IPS-18a (cell line): ENCODE results near the gene PPP6R3.
"Not testable (repeated sequence)": the region's sequence is repeated elsewhere in the genome, so short reads cannot be mapped to it uniquely, and the experiment has no call there.

ENCODE experiments used
- H3K27ac ChIP-seq: one replicate; pipeline ENCODE4 v1.5.1; 2013; ENCODE audit warnings: low read length
- H3K27me3 ChIP-seq: one replicate; pipeline ENCODE4 v1.6.1; 2013; ENCODE audit warnings: mild to moderate bottlenecking, low read length; ENCODE audit not compliant: control insufficient read depth, insufficient read depth
- H3K36me3 ChIP-seq: one replicate; pipeline ENCODE4 v1.6.1; 2013; ENCODE audit warnings: low read depth, low read length; ENCODE audit not compliant: control insufficient read depth
- H3K4me1 ChIP-seq: one replicate; pipeline ENCODE4 v1.6.1; 2013; ENCODE audit warnings: low read depth, low read length; ENCODE audit not compliant: control insufficient read depth
- H3K4me3 ChIP-seq: one replicate; pipeline ENCODE4 v1.5.1; 2013; ENCODE audit warnings: low read length
- H3K9ac ChIP-seq: one replicate; pipeline ENCODE4 v1.6.1; 2013; ENCODE audit warnings: mild to moderate bottlenecking, low read length, moderate library complexity
- H3K9me3 ChIP-seq: one replicate; pipeline ENCODE4 v1.6.1; 2013; ENCODE audit warnings: low read depth, low read length; ENCODE audit not compliant: control insufficient read depth

PPP6R3 gene

DNA sequence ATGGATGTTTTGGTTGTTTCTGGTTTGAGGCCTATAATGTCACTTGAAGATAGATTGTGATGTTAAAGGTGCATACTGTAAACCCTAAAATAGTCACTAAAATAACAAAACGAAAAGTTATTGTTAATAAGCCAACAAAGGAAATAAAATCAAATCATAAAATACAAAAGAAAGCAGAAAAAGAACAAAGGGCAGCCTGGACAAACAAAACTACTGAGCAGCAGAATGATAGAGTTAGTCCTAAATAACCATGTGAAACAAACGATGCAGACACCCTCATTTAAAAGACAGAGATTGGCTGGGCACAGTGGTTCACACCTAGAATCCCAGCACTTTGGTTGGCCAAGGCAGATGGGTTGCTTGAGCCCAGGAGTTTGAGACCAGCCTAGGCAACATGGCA, 132.9 kb downstream of the PPP6R3 start:
- peaks cover 78% of the 10 kb centered on the region for H3K36me3 ChIP-seq

DNA sequence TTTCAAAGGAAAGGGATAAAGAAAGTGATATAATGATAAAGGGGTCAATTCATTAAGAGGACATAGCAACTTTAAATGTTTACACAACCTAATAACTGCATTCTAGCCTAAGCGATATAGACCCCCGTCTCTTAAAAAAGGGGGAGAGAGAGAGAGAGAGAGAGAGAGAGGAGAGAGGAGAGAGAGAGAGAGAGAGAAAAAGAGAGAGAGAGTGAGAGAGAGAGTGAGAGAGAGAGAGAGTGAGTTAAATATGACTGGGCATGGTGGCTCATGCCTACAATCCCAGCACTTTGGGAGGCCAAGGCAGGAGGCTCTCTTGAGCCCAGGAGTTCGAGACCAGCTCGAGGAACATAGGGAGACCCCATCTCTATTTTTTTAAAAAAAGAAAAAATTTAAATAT, 133.6 kb downstream of the PPP6R3 start:
- no peak overlapping the region for H3K4me3 ChIP-seq
- peaks cover 84% of the 10 kb centered on the region for H3K36me3 ChIP-seq
- no peaks in the 10 kb centered on the region for H3K4me1 ChIP-seq
- no peaks in the 10 kb centered on the region for H3K27me3 ChIP-seq
- no peak overlapping the region for H3K9ac ChIP-seq
- H3K9me3 ChIP-seq, result no peaks in the 10 kb centered on the region
- no peak overlapping the region for H3K27ac ChIP-seq

More for the DNA sequence above, 132.9 kb downstream of the PPP6R3 start:
- Histone ChIP-seq H3K27me3 (no peaks in the 10 kb centered on the region), H3K27ac (no peak overlapping the region), H3K4me3 (no peak overlapping the region), H3K9ac (no peak overlapping the region), H3K4me1 (no peaks in the 10 kb centered on the region), H3K9me3 (no peaks in the 10 kb centered on the region)

DNA sequence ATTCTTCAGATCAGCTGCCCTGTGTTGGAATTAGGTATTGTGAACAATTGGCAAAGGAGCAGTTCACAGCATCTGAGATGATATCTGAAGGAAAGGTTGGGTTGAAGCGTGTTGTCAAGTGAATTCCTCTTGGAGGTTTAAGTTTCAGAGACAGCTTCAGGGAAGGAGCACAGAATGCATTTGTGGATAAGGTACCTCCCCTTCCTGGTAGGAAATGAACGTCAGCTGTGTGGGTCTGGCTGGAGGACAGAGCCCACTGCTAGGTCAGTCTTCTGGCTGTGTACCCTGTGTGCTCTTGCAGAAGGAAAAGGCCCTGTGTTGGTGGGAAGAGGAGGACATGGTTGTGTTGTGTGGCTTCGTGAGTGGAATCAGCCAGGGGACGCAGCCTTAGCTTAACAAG, 135.7 kb downstream of the PPP6R3 start:
- Histone ChIP-seq H3K9ac (no peak overlapping the region), H3K36me3 (peaks cover 82% of the 10 kb centered on the region), H3K4me1 (no peaks in the 10 kb centered on the region), H3K9me3 (no peaks in the 10 kb centered on the region), H3K27ac (no peak overlapping the region), H3K4me3 (no peak overlapping the region), H3K27me3 (no peaks in the 10 kb centered on the region)

DNA sequence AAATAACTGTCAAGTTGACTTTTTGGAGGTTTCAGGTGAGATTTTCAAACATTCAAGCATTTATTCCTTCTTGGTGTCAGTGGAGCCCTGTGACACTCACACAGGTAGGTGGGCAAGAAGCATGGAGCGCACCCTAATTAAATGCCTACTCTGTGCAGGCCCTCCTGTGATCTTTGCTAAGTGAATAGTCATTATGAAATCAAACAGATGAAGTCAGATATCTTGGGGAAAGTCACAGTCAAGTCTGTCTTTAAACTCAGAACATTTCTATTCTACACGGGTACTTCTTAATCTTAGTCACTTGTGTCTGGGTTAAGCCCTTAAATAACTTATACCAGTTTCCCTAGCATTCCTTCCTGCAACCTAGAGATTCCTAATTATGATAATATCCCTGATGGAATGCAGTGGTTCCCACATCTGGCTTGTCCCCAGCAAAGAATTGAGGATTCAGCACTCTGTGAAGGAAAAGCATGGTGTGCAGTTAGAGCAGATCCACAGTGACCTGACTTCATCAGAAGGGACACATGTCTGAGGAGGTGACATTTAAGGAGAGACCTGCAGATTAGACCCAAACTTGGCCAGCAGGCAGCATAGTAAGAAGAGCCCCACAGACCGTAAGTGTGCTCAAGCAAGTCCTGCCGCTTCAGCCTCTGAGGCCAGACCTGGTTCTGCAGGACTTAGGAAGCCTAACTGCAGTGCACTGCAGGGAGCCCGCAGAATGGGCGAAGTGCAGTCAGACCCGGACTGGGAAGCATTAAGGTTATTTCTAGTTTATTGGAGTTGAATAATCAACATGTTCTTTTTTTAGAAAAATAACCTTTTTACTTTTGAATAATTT, 138.5 kb downstream of the PPP6R3 start:
- Histone ChIP-seq H3K4me1 (no peaks in the 10 kb centered on the region), H3K9me3 (no peaks in the 10 kb centered on the region), H3K27me3 (no peaks in the 10 kb centered on the region), H3K9ac (no peak overlapping the region), H3K36me3 (peaks cover 87% of the 10 kb centered on the region), H3K4me3 (no peak overlapping the region), H3K27ac (no peak overlapping the region)

DNA sequence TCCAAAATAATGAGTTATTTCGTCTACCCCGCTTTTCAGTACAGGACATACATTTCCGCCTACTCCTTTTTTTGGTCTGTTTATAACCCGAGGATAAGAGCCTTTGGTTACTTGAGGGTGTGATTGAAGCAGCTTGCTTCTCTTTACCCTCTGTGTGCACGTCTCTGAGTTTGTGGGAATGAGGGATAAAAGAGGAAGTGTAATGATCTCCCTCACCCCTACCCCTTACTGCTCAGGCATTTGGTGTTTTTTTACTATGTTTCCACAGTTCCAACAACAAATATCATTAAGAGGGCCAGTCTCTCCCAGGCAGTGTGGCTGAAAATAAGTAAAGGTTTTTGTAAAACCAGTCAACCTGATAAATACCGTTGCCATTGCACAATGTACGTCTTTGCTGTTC, 140.6 kb downstream of the PPP6R3 start:
- Histone ChIP-seq H3K36me3 (peaks cover 93% of the 10 kb centered on the region), H3K9me3 (no peaks in the 10 kb centered on the region), H3K4me3 (no peak overlapping the region), H3K4me1 (no peaks in the 10 kb centered on the region), H3K27ac (no peak overlapping the region), H3K27me3 (no peaks in the 10 kb centered on the region), H3K9ac (no peak overlapping the region)

DNA sequence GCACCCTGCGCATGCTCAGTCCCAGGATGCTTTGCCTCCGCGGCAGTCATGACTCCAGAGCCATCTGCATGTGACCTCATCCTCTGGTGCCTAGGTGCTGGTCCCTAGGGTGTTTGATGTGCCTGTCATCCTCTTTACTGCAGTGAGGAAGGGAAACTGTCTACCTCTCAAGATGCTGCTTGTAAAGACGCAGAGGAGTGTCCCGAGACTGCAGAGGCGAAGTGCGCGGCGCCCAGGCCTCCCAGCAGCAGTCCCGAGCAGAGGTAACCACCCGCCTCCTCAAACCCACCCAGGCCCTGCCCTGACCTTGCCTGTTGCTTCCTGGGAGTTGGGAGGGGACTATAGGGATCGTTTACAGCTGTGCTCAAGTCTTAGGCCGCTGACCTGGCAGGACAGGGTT, 149.2 kb downstream of the PPP6R3 start:
- Histone ChIP-seq H3K36me3 (peaks cover 89% of the 10 kb centered on the region), H3K27ac (no peak overlapping the region), H3K9me3 (no peaks in the 10 kb centered on the region), H3K4me1 (no peaks in the 10 kb centered on the region), H3K9ac (no peak overlapping the region), H3K4me3 (no peak overlapping the region), H3K27me3 (no peaks in the 10 kb centered on the region)

DNA sequence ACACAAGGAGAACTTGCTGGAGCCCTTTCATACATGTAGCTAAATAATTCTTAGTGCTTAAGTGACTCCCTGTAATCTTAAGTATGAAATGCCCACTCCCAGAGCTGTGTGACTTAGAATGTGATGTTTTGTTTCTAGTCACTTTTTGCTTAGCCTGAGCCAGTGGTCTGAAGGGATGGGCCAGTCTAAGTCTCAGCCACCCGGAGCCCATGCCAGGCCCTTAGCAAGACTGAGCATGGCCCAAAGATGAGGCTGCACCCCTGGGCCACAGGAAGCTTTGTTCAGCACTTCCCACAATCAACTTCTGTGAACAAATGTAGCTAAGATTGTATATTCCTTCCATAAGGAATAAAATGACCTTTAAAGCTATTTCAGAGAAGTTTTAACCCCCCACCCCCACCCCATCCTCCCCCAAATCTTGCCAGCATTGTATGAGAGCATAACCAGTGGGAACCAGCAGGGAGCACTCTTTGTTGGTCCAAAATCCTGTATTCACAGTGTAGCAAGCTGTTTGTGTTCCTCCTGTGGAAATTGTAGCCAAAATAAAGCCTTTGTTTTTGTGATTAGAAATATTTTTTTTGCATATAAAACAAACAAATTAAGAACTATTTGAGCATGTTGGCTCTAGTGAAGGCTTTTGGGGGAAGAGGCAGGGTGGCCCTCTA, 150.0 kb downstream of the PPP6R3 start:
- H3K36me3 ChIP-seq, result peaks cover 85% of the 10 kb centered on the region
- H3K27me3 ChIP-seq, result no peaks in the 10 kb centered on the region
- H3K4me1 ChIP-seq, result no peaks in the 10 kb centered on the region
- no peak overlapping the region for H3K27ac ChIP-seq
- no peak overlapping the region for H3K9ac ChIP-seq
- H3K4me3 ChIP-seq, result no peak overlapping the region
- H3K9me3 ChIP-seq, result no peaks in the 10 kb centered on the region

DNA sequence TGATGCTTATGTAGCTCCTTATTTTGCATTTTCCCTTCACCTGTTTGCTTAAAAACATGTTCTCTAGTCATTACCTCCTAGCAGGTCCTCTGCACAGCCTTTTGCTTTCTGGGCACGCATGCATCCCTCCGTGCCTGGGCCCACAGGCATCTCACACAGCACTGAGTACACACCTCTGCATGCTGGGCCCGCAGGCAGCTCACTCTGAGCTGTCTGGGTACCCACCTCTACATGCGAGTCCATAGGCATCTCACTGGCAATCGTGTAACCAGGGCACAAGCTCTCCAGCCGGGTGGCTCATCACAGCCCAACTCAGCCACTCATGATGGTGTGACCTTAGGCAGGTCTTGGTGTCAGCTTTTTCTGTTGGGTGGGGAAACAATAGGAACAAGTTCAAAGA, 155.1 kb downstream of the PPP6R3 start:
- Histone ChIP-seq H3K9me3 (no peaks in the 10 kb centered on the region), H3K9ac (no peak overlapping the region), H3K4me3 (no peak overlapping the region), H3K4me1 (no peaks in the 10 kb centered on the region), H3K27me3 (no peaks in the 10 kb centered on the region), H3K27ac (no peak overlapping the region), H3K36me3 (peaks cover 47% of the 10 kb centered on the region)

DNA sequence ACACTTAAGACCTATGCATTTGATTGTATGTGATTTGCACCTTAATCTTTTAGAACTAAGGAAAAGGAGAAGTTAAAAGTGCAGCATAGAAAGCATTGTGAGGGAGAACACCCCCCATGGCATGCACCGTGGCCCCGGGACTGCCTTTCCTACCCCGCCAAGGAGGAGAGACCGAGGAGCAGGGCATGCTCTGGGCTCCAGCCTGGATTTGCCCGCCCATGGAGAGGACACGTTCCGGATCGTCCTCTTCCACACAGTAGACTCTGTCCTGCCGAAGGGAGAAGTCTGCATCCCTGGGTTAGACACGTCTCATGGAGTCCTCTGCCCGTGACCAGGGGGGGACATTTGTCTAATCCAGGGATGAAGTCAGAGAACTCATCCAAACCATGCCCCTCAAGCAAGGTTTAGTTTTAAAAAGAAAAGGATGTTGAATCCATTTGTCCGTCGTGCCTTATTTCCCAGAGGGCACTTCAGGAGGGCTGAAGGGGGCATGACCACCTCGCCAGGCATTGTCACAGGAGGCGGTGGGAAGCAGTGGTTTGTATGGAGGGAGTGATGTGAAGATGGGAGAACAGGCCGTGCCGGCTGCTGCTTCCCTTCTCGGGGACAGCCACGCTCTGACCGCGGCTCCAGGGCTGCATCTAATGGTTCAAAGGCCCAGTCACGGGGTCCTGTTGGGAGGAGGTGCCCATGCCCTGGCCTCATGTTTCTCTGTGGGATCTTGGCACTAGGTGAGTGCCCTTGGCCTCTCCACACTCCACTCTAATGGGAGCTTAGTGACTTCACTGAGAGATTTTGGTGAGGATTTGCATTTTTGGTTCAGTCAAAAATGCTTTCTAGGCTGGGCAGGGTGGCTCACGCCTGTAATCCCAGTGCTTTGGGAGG, 157.6 kb downstream of the PPP6R3 start:
- H3K27ac ChIP-seq, result no peak overlapping the region
- no peaks in the 10 kb centered on the region for H3K27me3 ChIP-seq
- no peak overlapping the region for H3K4me3 ChIP-seq
- H3K4me1 ChIP-seq, result no peaks in the 10 kb centered on the region
- peaks cover 25% of the 10 kb centered on the region for H3K36me3 ChIP-seq
- no peaks in the 10 kb centered on the region for H3K9me3 ChIP-seq
- H3K9ac ChIP-seq, result no peak overlapping the region

DNA sequence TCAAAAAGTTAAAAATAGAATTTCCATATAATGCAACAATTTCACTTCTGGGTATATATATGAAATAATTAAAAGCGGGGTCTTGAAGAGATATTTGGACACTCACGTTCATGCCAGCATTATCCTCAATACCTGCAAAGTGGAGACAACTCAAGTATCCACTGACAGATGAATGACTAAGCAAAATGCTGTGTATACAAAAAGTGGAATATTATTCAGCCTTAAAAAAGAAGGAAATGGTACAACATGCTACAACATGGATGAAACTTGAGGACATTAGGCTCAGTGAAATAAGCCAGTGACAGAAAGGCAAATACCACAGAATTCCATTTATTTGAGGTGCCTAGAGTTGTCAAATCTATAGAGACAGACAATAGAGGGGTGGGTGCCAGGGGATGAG, 161.3 kb downstream of the PPP6R3 start:
- H3K9ac ChIP-seq, result no peak overlapping the region
- no peaks in the 10 kb centered on the region for H3K27me3 ChIP-seq
- no peaks in the 10 kb centered on the region for H3K9me3 ChIP-seq
- H3K27ac ChIP-seq, result no peak overlapping the region
- no peaks in the 10 kb centered on the region for H3K4me1 ChIP-seq
- H3K36me3 ChIP-seq, result no peaks in the 10 kb centered on the region
- H3K4me3 ChIP-seq, result no peak overlapping the region

DNA sequence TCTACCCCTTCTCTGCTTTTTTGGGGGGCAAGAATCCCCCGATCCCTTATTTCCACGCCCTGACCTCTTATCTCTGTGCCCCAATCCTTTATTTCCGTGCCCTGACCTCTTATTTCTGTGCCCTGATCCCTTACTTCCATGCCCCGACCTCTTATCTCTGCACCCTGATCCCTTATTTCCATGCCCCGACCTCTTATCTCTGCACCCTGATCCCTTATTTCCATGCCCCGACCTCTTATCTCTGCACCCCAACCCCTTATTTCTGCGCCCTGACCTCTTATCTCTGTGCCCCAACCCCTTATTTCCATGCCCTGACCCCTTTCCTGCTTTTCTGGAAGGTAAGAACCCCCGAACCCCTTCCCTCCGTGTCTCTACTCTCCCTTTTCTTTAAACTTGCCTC, 163.2 kb downstream of the PPP6R3 start:
- H3K27ac ChIP-seq, H3K4me1 ChIP-seq, H3K9me3 ChIP-seq, H3K27me3 ChIP-seq, H3K36me3 ChIP-seq, H3K4me3 ChIP-seq, H3K9ac ChIP-seq: not testable (repeated sequence)
